Measurements from ENCODE around the gene DCDC2C.

GRCh38 chr2:3837086-3837485, 133.7 kb downstream of the DCDC2C start:
- TF ChIP-seq ATF2 (tag by site-specific recombination; IDR thresholded peaks at IDR 0.05; ENCODE audit: low read depth) (no peak), HOXD13 (CRISPR knock-in tag; IDR thresholded peaks at IDR 0.05; ENCODE audit: borderline replicate concordance) (no peak), CTCF (tag by site-specific recombination; IDR thresholded peaks at IDR 0.05) (no peak), MYNN (tag by site-specific recombination; IDR thresholded peaks at IDR 0.05; ENCODE audit: borderline replicate concordance) (no peak), ZBTB48 (tag by site-specific recombination; IDR thresholded peaks at IDR 0.05) (no peak)

All from HEK293 (cell line).